GM18508 (cell line): Measurements from ENCODE around the gene ZNF280B.

Experiments used
- ATAC-seq: cut with Tn5 transposase; IDR thresholded peaks from one replicate; pipeline ENCODE4 v1.9.1; 2021; ENCODE audit warnings: moderate number of reproducible peaks; ENCODE audit not compliant: insufficient read depth, unreplicated experiment

ZNF280B gene, protein sequence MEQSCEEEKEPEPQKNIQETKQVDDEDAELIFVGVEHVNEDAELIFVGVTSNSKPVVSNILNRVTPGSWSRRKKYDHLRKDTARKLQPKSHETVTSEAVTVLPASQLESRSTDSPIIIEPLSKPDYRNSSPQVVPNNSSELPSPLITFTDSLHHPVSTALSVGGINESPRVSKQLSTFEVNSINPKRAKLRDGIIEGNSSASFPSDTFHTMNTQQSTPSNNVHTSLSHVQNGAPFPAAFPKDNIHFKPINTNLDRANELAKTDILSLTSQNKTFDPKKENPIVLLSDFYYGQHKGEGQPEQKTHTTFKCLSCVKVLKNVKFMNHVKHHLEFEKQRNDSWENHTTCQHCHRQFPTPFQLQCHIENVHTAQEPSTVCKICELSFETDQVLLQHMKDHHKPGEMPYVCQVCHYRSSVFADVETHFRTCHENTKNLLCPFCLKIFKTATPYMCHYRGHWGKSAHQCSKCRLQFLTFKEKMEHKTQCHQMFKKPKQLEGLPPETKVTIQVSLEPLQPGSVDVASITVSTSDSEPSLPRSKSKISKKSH

DNA sequence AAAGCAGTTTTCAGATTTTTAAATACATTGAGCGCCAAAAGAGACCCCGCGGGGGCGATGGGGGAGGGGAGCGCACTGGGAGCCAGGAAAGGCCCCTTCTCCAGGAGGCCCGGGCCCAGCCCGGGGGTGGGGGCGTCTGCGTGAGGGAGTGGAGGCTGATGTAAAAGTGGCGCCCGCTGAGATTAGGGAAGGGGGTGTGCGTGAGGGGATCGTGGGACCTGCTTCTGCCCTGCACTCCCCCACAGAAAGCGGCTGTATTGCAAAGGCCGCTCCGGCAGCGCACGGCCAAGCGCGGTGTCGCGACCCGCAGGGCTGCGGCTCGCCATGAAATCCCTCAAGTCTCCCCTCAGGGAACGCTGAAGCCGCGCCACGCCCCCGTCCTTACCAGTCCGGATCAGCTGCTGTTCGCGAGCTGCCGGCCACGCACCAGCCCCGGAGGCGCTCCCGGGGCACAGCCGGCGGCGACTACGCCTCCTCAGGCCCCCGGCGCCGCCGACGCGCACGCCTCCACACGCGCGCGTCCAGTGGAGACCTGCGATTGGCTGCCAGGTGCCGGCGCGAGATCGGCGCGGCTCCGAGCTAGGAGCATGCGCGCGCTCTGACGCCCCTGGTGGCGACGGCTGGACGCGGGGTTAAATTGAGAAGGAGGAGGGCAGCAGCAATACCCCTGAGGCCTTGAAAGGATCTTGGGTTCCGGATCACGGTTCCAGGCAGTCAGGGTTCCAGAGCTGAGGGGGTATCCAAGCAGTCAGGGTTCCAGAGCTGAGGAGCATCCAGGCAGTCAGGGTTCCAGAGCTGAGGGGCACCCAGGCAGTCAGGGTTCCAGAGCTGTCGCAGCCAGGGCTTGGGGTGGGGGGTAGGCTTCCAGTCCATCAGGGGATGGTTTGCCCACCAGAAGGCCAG is at the start of gene ZNF280B:
Gene ZNF280B, minus strand, starts transcription at position 469 of the 903 bp plus-strand sequence. CDS start 19,344 bp downstream, outside the sequence.
- ATAC-seq = no peak

DNA sequence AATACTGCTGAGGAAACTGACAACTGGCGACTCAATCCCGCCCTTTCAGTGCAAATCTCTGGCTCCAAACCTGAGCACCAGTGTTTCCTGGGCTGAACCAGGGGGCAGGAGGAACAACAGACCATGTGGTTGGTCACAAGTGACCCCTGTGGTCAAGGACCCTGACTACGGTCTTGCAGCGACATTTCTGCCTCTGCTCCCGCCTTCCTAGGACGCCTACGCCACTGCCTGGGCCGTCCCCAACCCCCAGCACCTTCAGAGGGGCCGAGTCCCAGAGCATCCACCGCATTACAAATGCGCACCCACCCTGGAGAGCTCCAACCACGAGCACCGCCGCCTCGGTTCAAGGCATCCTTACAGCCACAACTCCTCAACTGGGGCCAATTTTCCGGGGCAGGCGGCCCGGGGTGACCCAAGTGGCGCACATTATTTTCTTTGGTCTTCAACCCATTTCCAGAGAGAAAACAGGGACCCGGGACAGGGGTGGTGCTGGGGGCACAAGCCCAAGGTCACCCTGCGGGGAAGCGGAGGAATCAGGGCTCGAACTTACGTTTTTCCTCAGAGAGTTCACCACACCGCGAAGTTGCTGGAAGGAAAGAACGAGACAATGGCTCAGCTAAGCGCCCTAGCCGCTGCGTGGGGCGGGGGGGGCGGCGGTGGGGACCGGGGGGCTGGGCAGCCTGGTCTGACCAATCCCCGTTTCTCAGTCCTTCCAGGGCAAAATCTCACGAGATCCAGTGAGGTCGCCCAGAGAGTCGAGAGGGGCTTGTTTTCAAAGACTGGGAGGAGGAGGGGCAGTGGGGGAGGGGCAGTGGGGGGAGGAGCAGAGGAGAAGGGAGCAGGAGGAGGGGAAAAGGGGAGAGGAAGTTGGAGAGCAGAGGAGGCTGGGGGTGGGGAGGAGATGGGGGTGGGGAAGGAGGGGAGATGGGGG is 48.7 kb upstream of the ZNF280B start:
- ATAC-seq = no peak

GRCh38 chr22:22556578-22556977 is 48.0 kb upstream of the ZNF280B start:
- no peak for ATAC-seq

DNA sequence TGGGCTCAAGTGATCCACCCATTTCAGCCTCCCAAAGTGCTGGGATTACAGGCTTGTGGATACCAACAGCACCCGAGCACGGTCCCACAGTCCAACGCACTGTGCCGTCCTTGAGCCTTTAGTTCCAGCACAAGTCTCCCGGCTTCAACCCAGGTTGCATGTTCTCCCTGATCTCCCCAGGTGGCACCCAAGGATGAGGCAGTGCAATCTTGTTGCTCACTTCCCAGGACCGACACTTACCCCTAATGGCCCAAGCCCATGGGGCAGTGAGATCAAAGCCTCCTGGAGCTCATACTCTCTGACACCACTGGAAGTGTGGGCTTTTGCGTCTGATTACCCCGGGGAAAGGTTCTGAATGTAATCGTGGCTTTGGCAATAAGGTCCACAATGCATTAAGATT is 47.1 kb upstream of the ZNF280B start:
- ATAC-seq = no peak

GRCh38 chr22:22554587-22555284 is 46.2 kb upstream of the ZNF280B start:
- no peak for ATAC-seq

GRCh38 chr22:22553735-22554586 is 45.4 kb upstream of the ZNF280B start:
- ATAC-seq = no peak

DNA sequence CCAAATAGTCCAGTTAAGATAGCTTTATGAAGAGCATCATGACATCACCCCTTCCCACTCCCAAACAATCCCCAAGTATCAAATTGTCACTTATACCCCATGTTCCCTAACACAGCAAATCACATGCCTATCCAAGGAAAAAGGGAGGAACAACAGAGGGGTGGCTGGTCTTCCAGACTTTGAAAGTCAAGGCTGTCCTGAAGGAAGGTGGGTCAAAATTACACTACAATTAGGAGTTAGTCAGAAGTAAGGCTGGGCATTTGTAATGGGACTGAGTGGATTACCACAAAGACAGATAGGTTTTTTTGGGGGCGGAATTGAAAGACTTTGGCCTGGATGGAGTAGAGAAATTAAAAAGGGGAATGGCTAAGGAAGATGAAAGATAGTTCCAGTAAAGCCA is 44.6 kb upstream of the ZNF280B start:
- no peak for ATAC-seq

GRCh38 chr22:22552630-22553029 is 44.1 kb upstream of the ZNF280B start:
- ATAC-seq = no peak

- ATAC-seq = no peak
These were observed 42.4 kb upstream of the ZNF280B start for GRCh38 chr22:22550789-22551434.

DNA sequence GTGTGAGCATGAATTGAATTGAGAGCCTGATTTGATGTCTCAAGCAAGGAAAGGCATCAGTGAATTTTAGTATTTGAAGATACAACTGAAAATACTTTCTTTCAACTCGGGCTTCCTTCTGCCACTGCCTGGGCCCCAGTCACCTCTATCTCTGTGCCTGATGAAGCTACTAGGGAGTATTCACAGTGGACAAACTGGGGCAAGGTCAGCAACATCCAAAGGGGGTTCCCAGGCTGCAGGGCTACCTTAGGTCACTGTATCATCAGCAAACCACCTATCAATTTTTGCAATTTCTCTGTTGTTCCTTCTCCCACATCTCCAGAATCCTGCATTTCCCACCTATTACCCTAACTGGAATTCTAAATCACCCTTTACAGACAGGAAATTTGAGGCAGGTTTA is 40.4 kb upstream of the ZNF280B start:
- no peak for ATAC-seq

- no peak for ATAC-seq
These were observed 39.8 kb upstream of the ZNF280B start for GRCh38 chr22:22548317-22548716.

GRCh38 chr22:22547692-22548300 is 39.3 kb upstream of the ZNF280B start:
- no peak for ATAC-seq

- ATAC-seq = no peak
These were observed 38.7 kb upstream of the ZNF280B start for GRCh38 chr22:22547226-22547625.

- ATAC-seq = no peak
These were observed 37.9 kb upstream of the ZNF280B start for GRCh38 chr22:22546490-22546889.

GRCh38 chr22:22545084-22545483 is 36.5 kb upstream of the ZNF280B start:
- ATAC-seq = no peak

DNA sequence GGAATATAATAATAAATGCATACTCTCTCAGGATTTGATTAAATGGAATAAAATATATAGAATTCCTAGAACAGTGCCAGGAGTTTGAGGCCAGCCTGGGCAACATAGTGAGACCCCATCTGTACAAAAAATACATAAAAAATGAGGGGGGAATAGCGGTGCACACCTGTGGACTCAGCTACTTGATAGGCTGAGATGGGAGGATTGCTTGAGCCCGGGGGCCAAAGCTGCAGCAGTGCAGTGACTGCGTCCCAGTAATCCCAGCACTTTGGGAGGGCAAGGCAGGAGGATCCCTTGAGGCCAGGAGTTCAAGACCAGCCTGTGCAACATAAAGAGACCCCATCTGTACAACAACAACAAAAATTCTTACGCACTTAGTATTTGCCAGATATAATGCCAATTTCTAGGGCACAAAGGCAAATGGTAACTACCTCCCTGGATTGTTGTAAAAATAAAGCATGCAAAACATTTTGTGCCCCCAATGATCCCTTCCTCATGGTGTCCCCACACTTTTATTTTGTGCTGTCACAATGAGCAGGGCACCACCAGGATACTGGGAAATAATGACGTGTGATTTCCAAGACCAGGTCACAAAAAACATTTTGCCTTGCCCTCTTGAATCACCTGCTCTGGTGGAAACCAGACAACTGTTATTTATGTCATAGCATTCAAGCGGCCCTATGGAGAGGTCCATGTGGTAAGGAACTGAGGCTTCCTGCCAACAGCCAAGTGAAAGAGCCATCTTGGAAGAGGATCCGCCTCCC is 29.9 kb upstream of the ZNF280B start:
- ATAC-seq = no peak

DNA sequence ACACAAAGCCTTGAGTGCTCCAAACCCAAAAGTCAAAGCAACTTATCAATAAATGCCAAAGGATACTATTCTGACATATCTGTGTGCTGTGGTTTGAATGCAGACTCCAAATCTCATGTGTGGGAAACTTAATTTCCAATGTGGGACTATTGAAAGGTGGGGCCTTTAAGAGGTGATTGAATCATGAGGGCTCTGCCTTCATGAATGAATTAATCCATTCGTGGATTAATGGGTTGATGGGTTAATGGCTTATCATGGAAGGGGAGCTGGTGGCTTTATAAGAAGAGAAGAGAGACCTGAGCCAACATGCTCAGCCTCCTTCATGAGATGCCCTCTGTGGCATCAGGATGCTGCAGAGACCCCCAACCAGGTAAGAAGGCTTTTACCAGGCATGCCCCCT is 28.4 kb upstream of the ZNF280B start:
- ATAC-seq = no peak
